GM04503 (cell line): ENCODE measurements around the gene SLC35D1.
A peak's percentile ranks its signal among the peaks of the same experiment; 100 is the strongest.
"Not testable (repeated sequence)": the region's sequence is repeated elsewhere in the genome, so short reads cannot be mapped to it uniquely, and the experiment has no call there.

Source experiments
- DNase-seq: peaks from one replicate; pipeline ENCODE4 v3.0.0-alpha.2; 2012; ENCODE audit warnings: low read depth

SLC35D1 gene

GRCh38 chr1:67053785-67054772 lies at the start of gene SLC35D1:
TSS of gene SLC35D1 (minus strand) at chr1:67054148. CDS start at chr1:67054013, 135 bp downstream.
- no peak for DNase-seq

GRCh38 chr1:67103548-67103947 lies 49.6 kb upstream of the SLC35D1 start:
- DNase-seq, result no peak

- no peak for DNase-seq
These were observed 46.9 kb upstream of the SLC35D1 start for GRCh38 chr1:67100833-67101232.

GRCh38 chr1:67097305-67097704 lies 43.4 kb upstream of the SLC35D1 start:
- no peak for DNase-seq

GRCh38 chr1:67094191-67094590 lies 40.2 kb upstream of the SLC35D1 start:
- no peak for DNase-seq

- no peak for DNase-seq
These were observed 35.8 kb upstream of the SLC35D1 start for GRCh38 chr1:67089685-67090208.

GRCh38 chr1:67088440-67088839 lies 34.5 kb upstream of the SLC35D1 start:
- DNase-seq, result no peak

GRCh38 chr1:67085326-67085725 lies 31.4 kb upstream of the SLC35D1 start:
- DNase-seq, result no peak

- DNase-seq, result no peak
These were observed 30.9 kb upstream of the SLC35D1 start for GRCh38 chr1:67084765-67085318.

- DNase-seq, result no peak
These were observed 24.3 kb upstream of the SLC35D1 start for GRCh38 chr1:67078291-67078690.

GRCh38 chr1:67077593-67077992 lies 23.6 kb upstream of the SLC35D1 start:
- DNase-seq, result no peak

- DNase-seq, result no peak
These were observed 18.8 kb upstream of the SLC35D1 start for GRCh38 chr1:67072749-67073148.

GRCh38 chr1:67067655-67068054 lies 13.7 kb upstream of the SLC35D1 start:
- not testable (repeated sequence) for DNase-seq

GRCh38 chr1:67062412-67062811 lies 8.5 kb upstream of the SLC35D1 start:
- DNase-seq, result no peak

GRCh38 chr1:67061266-67061665 lies 7.3 kb upstream of the SLC35D1 start:
- DNase-seq, result no peak

GRCh38 chr1:67060811-67061218 lies 6.9 kb upstream of the SLC35D1 start:
- peak; percentile 93 for DNase-seq

- no peak for DNase-seq
These were observed 5.4 kb upstream of the SLC35D1 start for GRCh38 chr1:67059346-67059745.

GRCh38 chr1:67058761-67059160 lies 4.8 kb upstream of the SLC35D1 start:
- no peak for DNase-seq

GRCh38 chr1:67058242-67058641 lies 4.3 kb upstream of the SLC35D1 start:
- no peak for DNase-seq

- DNase-seq, result no peak
These were observed 488 bp downstream of the SLC35D1 start for GRCh38 chr1:67053535-67053784.

GRCh38 chr1:67052741-67053534 lies 1.0 kb downstream of the SLC35D1 start:
- no peak for DNase-seq

GRCh38 chr1:67051196-67051595 lies 2.8 kb downstream of the SLC35D1 start:
- DNase-seq, result no peak
